Calu3 (cell line): ENCODE measurements around the gene LRRC36. TPM values are rescaled to one million over a fixed set of nuclear protein-coding genes. Genes with fewer than 3 reads are reported as not detected.
A peak's percentile ranks its signal among the peaks of the same experiment; 100 is the strongest.

Source experiments
- BruUV-seq: library from RNA; stranded (reverse); fragments of 400-500 nt; replicated peaks from 2 replicates; lab custom pipeline; 2021; lab: Mats Ljungman, UMichigan
- CTCF ChIA-PET: fragments of 300-600 bp; sonication (Branson Sonifier 250); formaldehyde crosslinking; loops from one replicate; lab custom pipeline; 2022; ENCODE audit warnings: antibody characterized with exemption; lab: Charles Lee
- DNase-seq: peaks from one replicate; pipeline ENCODE4 v3.0.0; 2022
- H3K27ac Mint-ChIP-seq: one replicate; pipeline ENCODE4 v1.8.0; 2022; ENCODE audit warnings: mixed read lengths; ENCODE audit not compliant: unreplicated experiment
- H3K27me3 Mint-ChIP-seq: one replicate; pipeline ENCODE4 v1.8.0; 2022; ENCODE audit warnings: mixed read lengths; ENCODE audit not compliant: unreplicated experiment
- H3K36me3 Mint-ChIP-seq: one replicate; pipeline ENCODE4 v1.8.0; 2022; ENCODE audit warnings: mild to moderate bottlenecking, moderate library complexity, mixed read lengths; ENCODE audit not compliant: insufficient read depth, unreplicated experiment
- H3K4me1 Mint-ChIP-seq: one replicate; pipeline ENCODE4 v1.8.0; 2022; ENCODE audit warnings: mild to moderate bottlenecking, low read depth, mixed read lengths; ENCODE audit not compliant: unreplicated experiment
- H3K4me3 Mint-ChIP-seq: one replicate; pipeline ENCODE4 v1.8.0; 2022; ENCODE audit warnings: mild to moderate bottlenecking, low read depth, moderate library complexity, mixed read lengths; ENCODE audit not compliant: unreplicated experiment
- H3K9me3 Mint-ChIP-seq: one replicate; pipeline ENCODE4 v1.8.0; 2022; ENCODE audit warnings: low read depth, mixed read lengths; ENCODE audit not compliant: unreplicated experiment
- CTCF ChIP-seq: fragments of 200-600 bp; IDR thresholded peaks from one replicate; pipeline ENCODE4 v1.8.0; 2022; ENCODE audit warnings: antibody characterized with exemption; ENCODE audit not compliant: unreplicated experiment
- intact Hi-C: fragments of 100-400 bp; cut with micrococcal nuclease; formaldehyde crosslinking; loops from one replicate; pipeline ENCODE4 v1.10.0; 2022; ENCODE audit not compliant: unreplicated experiment
- total RNA-seq: library from RNA; stranded (reverse); gene quantifications from 2 replicates; pipeline ENCODE4 v1.2.3, GENCODE V29; 2022

Gene LRRC36
- total RNA-seq, 1 experiment from 2014 or later: 9.2 TPM

- CTCF ChIA-PET: interaction anchor here (0.6 to 1.6 kb wide), 5 partner anchors 8 to 157 kb away, joined by 3 to 12 read pairs (median 6); partner anchors contain the start of gene FHOD1
- H3K27ac Mint-ChIP-seq: peak overlapping the region; percentile 99
- H3K27me3 Mint-ChIP-seq: no peaks in the 10 kb centered on the region
- H3K4me3 Mint-ChIP-seq: peak overlapping the region; percentile 44
- no peak for TF ChIP-seq CTCF
- no peak for DNase-seq
- no peaks in the 10 kb centered on the region for H3K9me3 Mint-ChIP-seq
- intact Hi-C loops: no loop called here
- peaks cover 49% of the 10 kb centered on the region for H3K4me1 Mint-ChIP-seq
- H3K36me3 Mint-ChIP-seq: peaks cover 37% of the 10 kb centered on the region
- TSS peak; percentile 27 for BruUV-seq
These were observed 77.5 kb downstream of the LRRC36 start for GRCh38 chr16:67403976-67404555.

- no peak for TF ChIP-seq CTCF
- H3K9me3 Mint-ChIP-seq: no peaks in the 10 kb centered on the region
- peaks cover 37% of the 10 kb centered on the region for H3K36me3 Mint-ChIP-seq
- H3K27me3 Mint-ChIP-seq: no peaks in the 10 kb centered on the region
- peak overlapping the region; percentile 99 for H3K27ac Mint-ChIP-seq
- CTCF ChIA-PET: interaction anchor here (0.6 to 1.8 kb wide), 10 partner anchors 9 to 158 kb away, joined by 3 to 12 read pairs (median 5); partner anchors contain the start of gene FHOD1
- peak overlapping the region; percentile 44 for H3K4me3 Mint-ChIP-seq
- peaks cover 49% of the 10 kb centered on the region for H3K4me1 Mint-ChIP-seq
- BruUV-seq: no TSS peak
- intact Hi-C loops: no loop called here
- DNase-seq: peak; percentile 96
These were observed 78.2 kb downstream of the LRRC36 start for GRCh38 chr16:67404740-67405226.

GRCh38 chr16:67405336-67405735 is 78.7 kb downstream of the LRRC36 start:
- peak overlapping the region; percentile 99 for H3K27ac Mint-ChIP-seq
- peaks cover 49% of the 10 kb centered on the region for H3K4me1 Mint-ChIP-seq
- BruUV-seq: no TSS peak
- no peaks in the 10 kb centered on the region for H3K9me3 Mint-ChIP-seq
- peaks cover 37% of the 10 kb centered on the region for H3K36me3 Mint-ChIP-seq
- CTCF ChIA-PET: interaction anchor here (0.9 to 1.8 kb wide), 8 partner anchors 12 to 158 kb away, joined by 3 to 12 read pairs (median 5); partner anchors contain the start of gene FHOD1
- DNase-seq: no peak
- intact Hi-C loops: no loop called here
- H3K27me3 Mint-ChIP-seq: no peaks in the 10 kb centered on the region
- H3K4me3 Mint-ChIP-seq: peak overlapping the region; percentile 44
- TF ChIP-seq CTCF: no peak

GRCh38 chr16:67406111-67406971 is 79.7 kb downstream of the LRRC36 start:
- CTCF ChIA-PET: interaction anchor here (1.3 to 1.8 kb wide), 2 partner anchors 22 to 49 kb away, joined by 5 to 7 read pairs; no protein-coding TSS in a partner anchor
- no peak overlapping the region for H3K4me3 Mint-ChIP-seq
- DNase-seq: no peak
- H3K27ac Mint-ChIP-seq: peak overlapping the region; percentile 99
- intact Hi-C loops: no loop called here
- no peaks in the 10 kb centered on the region for H3K9me3 Mint-ChIP-seq
- peaks cover 52% of the 10 kb centered on the region for H3K4me1 Mint-ChIP-seq
- peaks cover 37% of the 10 kb centered on the region for H3K36me3 Mint-ChIP-seq
- no TSS peak for BruUV-seq
- no peaks in the 10 kb centered on the region for H3K27me3 Mint-ChIP-seq
- no peak for TF ChIP-seq CTCF
